IPS-20b (cell line): ENCODE data around the gene NPEPL1.
"Not testable (repeated sequence)": the region's sequence is repeated elsewhere in the genome, so short reads cannot be mapped to it uniquely, and the experiment has no call there.

Source experiments
- H3K27ac ChIP-seq: one replicate; pipeline ENCODE4 v1.5.1; 2013; ENCODE audit warnings: low read length
- H3K27me3 ChIP-seq: 2 replicates; pipeline ENCODE4 v1.6.1; 2013; ENCODE audit warnings: mild to moderate bottlenecking, low read length, inconsistent platforms; ENCODE audit not compliant: insufficient read depth
- H3K36me3 ChIP-seq: 2 replicates; pipeline ENCODE4 v1.6.1; 2013; ENCODE audit warnings: low read depth, mild to moderate bottlenecking, inconsistent platforms, low read length, moderate library complexity; ENCODE audit not compliant: insufficient read depth
- H3K4me1 ChIP-seq: 2 replicates; pipeline ENCODE4 v1.6.1; 2013; ENCODE audit warnings: mild to moderate bottlenecking, control low read depth, inconsistent platforms, low read length, moderate library complexity; ENCODE audit not compliant: insufficient read depth
- H3K4me3 ChIP-seq: 2 replicates; pipeline ENCODE4 v1.5.1; 2013; ENCODE audit warnings: mild to moderate bottlenecking, low read length, inconsistent platforms
- H3K9ac ChIP-seq: 2 replicates; pipeline ENCODE4 v1.6.1; 2013; ENCODE audit warnings: low read depth, mild to moderate bottlenecking, inconsistent platforms, low read length, moderate library complexity
- H3K9me3 ChIP-seq: 2 replicates; pipeline ENCODE4 v1.6.1; 2013; ENCODE audit warnings: mild to moderate bottlenecking, low read depth, low read length, inconsistent platforms; ENCODE audit not compliant: insufficient read depth

Gene NPEPL1

DNA sequence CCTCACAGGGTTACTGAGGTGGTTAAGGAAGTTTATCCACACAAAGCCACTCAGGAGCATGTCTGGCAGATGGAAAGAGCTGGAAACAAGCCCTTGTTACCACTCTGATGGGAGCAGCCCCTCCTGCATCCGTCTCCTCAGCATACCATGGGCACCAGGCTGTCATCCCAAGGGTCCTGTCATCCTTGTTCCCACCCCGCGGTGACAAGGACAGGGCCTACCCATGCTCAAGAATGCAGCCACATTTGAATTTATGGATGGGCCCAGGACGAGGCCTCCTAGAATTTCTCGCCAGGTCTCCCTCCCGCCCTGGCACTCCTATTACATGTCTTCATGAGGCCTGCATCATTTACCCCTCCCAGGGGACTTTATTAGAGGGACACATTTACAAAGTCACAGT, 60.0 kb downstream of the NPEPL1 start:
- H3K4me3 ChIP-seq = no peak overlapping the region
- no peak overlapping the region for H3K9ac ChIP-seq
- H3K27ac ChIP-seq = no peak overlapping the region
- H3K36me3 ChIP-seq = no peaks in the 10 kb centered on the region
- H3K9me3 ChIP-seq = no peaks in the 10 kb centered on the region
- H3K27me3 ChIP-seq = peaks cover 59% of the 10 kb centered on the region
- H3K4me1 ChIP-seq = peaks cover 12% of the 10 kb centered on the region; the same call in 1 of the 2 replicates

DNA sequence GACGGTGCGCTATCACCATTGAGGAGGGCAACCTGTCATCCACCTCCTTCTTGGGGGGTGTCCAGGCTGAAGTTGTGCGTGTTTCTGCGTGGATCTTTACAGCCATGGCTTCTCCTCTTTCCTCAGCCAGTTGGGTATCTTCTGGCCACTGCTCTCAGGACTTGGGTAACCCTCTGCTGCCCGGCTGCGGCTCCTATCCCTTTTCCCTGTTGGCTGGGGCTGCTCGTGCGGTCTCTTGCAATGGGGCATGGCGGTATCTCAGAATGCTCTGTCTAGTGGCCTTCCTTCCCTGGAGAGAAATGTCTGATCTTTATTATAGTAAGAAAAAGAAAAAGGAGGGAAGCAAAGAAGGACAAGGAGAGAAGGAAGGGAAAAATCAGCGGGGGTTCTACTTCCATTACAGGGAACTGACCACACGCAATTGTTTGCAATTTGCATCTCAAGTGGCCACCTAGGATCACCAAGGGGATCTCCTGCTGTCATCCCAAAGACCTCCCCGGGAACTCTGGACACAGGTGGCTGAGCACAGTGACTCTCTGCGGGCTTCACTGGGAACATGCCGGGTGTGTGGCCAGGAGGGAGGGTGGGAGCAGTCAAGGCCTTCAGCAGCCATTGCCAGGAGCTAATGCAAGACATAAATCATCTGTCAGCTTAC, 60.8 kb downstream of the NPEPL1 start:
- no peak overlapping the region for H3K27ac ChIP-seq
- H3K36me3 ChIP-seq = no peaks in the 10 kb centered on the region
- peaks cover 12% of the 10 kb centered on the region; the same call in 1 of the 2 replicates for H3K4me1 ChIP-seq
- peaks cover 58% of the 10 kb centered on the region for H3K27me3 ChIP-seq
- H3K9me3 ChIP-seq = no peaks in the 10 kb centered on the region
- no peak overlapping the region for H3K9ac ChIP-seq
- peak overlapping the region; percentile 10; the same call in 1 of the 2 replicates for H3K4me3 ChIP-seq

DNA sequence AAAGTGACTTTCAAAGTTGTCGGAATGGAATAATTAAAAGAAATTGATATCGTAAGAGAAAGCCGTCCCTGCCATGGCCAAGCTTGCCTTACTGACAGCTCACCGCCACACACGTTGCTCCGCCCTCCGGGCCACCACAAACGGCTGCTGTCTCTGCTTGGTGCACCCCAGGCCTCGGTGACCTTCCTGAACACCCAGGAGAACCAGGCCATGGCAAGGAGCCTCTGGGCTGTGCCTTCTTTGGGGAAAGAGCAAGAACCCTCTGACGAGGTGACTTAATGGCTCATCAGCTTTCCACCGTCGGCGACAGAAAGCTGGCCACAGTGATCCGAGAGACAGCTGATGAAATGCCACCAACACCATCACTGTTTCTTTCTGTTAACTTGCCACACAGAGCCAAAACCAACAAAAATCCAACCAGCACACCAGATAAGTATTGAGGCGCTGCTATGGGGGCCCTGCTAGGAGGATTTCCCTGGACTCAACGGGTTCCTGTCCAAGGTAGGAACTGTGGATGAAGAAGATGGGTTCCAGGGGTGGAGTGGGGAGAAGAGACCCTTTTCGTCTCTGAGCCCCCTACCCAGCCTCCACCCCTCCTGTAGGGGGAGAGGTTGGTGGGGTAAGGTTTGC, 61.4 kb downstream of the NPEPL1 start:
- Histone ChIP-seq H3K4me3 (0 out of 2 replicates have a peak overlapping the region, but pooled peaks have one; percentile 10), H3K27me3 (peaks cover 55% of the 10 kb centered on the region), H3K9ac (no peak overlapping the region), H3K27ac (no peak overlapping the region), H3K9me3 (no peaks in the 10 kb centered on the region), H3K36me3 (no peaks in the 10 kb centered on the region), H3K4me1 (peaks cover 12% of the 10 kb centered on the region; the same call in 1 of the 2 replicates)

DNA sequence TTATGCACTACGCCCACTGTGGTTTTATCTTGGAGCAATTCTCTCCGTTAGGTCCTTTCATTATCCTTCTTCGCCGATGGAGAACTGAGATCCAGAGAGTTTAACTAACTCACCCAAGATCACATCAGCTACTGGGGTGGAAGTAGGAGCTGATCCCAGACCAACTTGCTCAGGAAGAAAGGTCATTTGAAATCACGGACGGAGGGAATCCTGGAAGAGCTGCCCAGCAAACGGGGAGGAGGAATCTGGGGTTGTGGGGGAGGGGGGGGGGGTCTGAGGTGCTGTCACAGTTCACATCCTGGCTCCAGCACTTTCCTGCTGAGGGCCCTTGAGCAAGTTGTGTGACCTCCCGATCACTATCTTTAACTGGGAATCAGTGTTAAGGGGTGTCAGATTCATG, 62.0 kb downstream of the NPEPL1 start:
- Histone ChIP-seq H3K9me3 (no peaks in the 10 kb centered on the region), H3K9ac (no peak overlapping the region), H3K27me3 (peaks cover 52% of the 10 kb centered on the region), H3K4me3 (no peak overlapping the region), H3K27ac (no peak overlapping the region), H3K4me1 (peaks cover 12% of the 10 kb centered on the region; the same call in 1 of the 2 replicates), H3K36me3 (no peaks in the 10 kb centered on the region)

DNA sequence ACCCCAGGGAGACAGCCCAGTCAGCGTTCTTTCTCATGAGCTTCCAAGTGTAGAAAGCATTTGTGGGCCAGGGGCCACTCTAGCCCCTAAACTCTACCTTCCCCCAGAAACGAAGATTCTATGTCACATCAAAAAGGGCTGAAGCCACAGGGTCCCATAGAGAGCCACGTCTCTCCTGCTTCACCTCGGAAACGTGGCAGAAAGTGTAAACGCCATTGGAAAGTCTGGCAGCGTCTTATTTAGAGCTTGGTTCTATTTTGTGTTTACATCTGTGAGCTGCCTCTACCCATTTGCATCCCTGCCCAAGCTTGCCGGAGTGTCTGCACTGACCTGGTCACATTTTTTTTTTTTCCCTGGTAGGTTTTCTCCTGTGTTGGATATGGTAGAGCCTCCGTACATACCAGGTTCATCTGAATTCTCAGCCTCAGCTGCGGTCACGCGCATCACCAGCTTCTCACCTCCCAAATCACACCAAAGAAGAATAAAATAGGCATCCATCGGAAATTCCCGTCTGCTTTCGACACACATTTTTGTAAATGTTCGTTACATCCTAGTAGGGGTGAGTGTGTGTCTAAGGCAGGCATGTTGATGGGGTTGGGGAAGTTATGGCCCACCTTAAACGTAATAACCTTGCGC, 62.6 kb downstream of the NPEPL1 start:
- H3K9me3 ChIP-seq = no peaks in the 10 kb centered on the region
- H3K4me3 ChIP-seq = no peak overlapping the region
- peaks cover 12% of the 10 kb centered on the region; the same call in 1 of the 2 replicates for H3K4me1 ChIP-seq
- H3K36me3 ChIP-seq = no peaks in the 10 kb centered on the region
- peaks cover 50% of the 10 kb centered on the region for H3K27me3 ChIP-seq
- H3K27ac ChIP-seq = no peak overlapping the region
- no peak overlapping the region for H3K9ac ChIP-seq

DNA sequence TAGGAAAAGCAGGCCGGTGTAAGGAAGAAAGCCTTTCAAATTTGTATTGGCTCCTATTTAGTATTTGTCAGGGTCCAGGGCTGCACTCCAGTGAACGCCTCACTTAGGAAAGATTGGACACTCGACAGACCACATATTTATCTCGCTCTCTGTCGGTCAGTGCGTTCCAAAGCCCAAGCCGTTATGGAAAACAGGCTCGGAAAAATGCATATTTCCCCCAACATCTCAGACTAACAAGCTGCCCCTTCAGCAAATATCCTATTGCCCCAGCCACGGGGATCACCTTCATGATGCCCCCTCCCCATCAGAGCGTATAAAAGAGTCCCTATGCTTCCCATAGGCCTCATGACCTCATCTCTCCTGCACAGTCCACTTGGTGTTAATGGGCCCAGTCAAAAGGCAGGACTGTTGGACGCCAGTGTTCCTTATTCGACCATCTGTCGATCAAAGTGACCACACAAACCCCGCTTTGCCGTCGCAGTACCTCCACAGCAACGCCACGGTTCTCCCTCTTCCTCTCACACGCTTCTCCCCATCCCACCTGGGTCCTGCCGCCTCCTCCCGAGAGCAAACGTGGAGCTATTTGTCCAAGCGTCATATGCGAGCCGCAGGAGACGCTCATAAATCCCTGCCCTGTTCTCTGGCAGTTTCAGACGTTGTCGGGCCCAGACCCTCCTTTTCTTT, 63.3 kb downstream of the NPEPL1 start:
- no peaks in the 10 kb centered on the region for H3K9me3 ChIP-seq
- no peaks in the 10 kb centered on the region for H3K36me3 ChIP-seq
- peaks cover 12% of the 10 kb centered on the region; the same call in 1 of the 2 replicates for H3K4me1 ChIP-seq
- no peak overlapping the region for H3K27ac ChIP-seq
- no peak overlapping the region for H3K9ac ChIP-seq
- peaks cover 43% of the 10 kb centered on the region for H3K27me3 ChIP-seq
- H3K4me3 ChIP-seq = no peak overlapping the region

DNA sequence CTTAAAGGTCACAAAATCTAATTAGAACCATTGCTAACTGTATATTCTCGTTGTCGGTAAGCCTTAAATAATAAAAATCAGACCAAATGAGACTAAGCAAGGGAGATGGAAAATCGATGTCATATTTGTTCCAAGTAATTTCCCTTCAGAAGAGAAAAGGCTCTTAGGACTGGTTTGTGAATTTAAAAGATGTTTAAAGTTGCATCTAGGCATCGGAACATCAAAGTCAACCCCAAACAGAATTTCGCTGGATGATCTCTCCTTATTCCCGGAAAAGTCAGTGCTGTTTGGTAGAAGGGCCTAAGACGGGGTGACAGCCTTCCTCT, 63.8 kb downstream of the NPEPL1 start:
- Histone ChIP-seq H3K27me3 (peaks cover 38% of the 10 kb centered on the region), H3K9me3 (no peaks in the 10 kb centered on the region), H3K27ac (no peak overlapping the region), H3K9ac (no peak overlapping the region), H3K4me1 (peaks cover 12% of the 10 kb centered on the region; the same call in 1 of the 2 replicates), H3K36me3 (no peaks in the 10 kb centered on the region), H3K4me3 (no peak overlapping the region)

DNA sequence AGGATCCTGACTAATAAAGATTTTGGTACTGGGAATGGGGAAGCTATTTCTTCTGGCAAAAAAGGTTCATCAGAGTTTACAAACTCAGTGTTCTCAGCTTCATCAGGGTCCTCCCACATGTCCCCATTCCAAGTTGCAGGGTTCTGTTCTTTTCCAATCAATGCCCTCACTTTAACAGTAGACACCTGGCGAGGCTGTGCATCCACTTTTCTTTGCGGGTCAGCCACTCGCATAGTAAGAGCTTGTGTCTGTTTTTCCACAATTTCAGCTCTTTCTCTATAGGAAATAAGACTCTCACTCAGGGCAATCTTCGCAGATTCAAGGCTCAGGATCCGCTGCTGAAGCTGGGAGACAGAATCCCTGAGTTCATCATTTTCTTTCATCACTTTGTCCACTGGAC, 65.0 kb downstream of the NPEPL1 start:
- Histone ChIP-seq H3K27me3 (peaks cover 26% of the 10 kb centered on the region), H3K4me1 (peaks cover 10% of the 10 kb centered on the region; the same call in 1 of the 2 replicates)
- H3K9ac ChIP-seq, H3K9me3 ChIP-seq, H3K27ac ChIP-seq, H3K4me3 ChIP-seq, H3K36me3 ChIP-seq: not testable (repeated sequence)

DNA sequence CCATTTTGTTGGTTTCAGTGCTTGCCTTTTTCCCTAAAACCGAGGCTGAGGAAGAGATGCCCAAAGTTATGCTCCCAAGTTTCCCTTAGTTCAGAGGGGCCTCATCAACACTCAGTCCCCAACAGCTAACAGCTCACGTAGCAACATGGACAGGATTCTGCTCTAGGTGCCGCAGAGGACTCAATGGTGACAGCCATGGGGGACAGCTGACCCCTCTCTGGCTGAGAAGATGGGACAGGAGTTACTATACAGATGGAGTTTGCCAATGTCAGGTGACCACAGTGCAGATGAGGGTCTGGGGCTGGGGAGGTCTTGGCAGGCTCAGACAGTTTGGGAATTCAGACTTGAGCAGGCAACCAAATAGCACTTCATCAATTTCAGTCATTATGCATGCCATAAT, 67.3 kb downstream of the NPEPL1 start:
- Histone ChIP-seq H3K9ac (no peak overlapping the region), H3K27me3 (peaks cover 6% of the 10 kb centered on the region)

DNA sequence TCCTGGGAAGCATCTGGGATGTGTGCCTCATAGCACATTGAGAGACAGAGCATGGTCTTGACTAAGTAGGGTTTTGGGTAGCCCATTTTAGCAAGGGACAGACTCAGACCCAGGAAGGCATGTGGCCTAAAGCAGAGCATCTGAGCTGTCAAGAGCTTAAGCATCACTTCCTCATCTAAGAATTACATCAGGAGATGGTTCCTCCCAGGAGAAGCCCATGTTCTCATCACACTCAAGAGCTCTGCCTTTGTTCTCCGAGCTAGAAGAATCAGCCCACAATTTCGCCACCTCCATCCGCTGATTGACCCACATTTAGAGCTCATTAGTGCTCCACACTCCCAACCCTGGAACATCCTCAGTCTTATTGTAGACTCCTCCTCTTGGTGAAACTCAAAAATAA, 68.3 kb downstream of the NPEPL1 start:
- Histone ChIP-seq H3K36me3 (no peaks in the 10 kb centered on the region), H3K27ac (no peak overlapping the region), H3K9ac (no peak overlapping the region), H3K9me3 (peaks cover 10% of the 10 kb centered on the region; the same call in 1 of the 2 replicates), H3K4me1 (no peaks in the 10 kb centered on the region), H3K4me3 (no peak overlapping the region), H3K27me3 (no peaks in the 10 kb centered on the region)

More for the DNA sequence above, 67.3 kb downstream of the NPEPL1 start:
- Histone ChIP-seq H3K36me3 (no peaks in the 10 kb centered on the region), H3K4me3 (no peak overlapping the region), H3K27ac (no peak overlapping the region), H3K4me1 (no peaks in the 10 kb centered on the region), H3K9me3 (peaks cover 10% of the 10 kb centered on the region; the same call in 1 of the 2 replicates)

DNA sequence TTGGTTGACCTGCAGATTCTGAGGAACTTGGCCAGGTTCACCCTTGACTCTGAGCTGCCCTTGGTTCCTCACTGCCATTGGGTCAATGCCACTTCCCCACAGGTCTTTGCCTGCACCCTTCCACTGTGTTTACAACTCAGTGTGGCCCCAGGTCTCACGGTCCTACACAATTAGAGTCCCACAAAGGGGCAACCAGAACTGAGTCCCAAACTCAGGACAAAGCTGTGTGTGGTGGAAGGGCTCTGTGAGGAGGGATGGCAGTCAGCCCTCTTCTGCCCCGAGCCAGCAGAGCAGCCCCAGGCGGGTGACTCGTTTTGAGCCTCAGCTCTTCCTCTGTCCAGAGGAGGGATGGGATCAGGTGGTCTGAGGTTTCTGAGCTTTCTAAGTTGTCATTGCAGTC, 69.5 kb downstream of the NPEPL1 start:
- H3K36me3 ChIP-seq = no peaks in the 10 kb centered on the region
- H3K27ac ChIP-seq = no peak overlapping the region
- H3K4me1 ChIP-seq = no peaks in the 10 kb centered on the region
- no peaks in the 10 kb centered on the region for H3K27me3 ChIP-seq
- H3K9ac ChIP-seq = no peak overlapping the region
- H3K4me3 ChIP-seq = no peak overlapping the region
- H3K9me3 ChIP-seq = peaks cover 10% of the 10 kb centered on the region; the same call in 1 of the 2 replicates
